T-helper 17 cell (primary cell): ENCODE results near the gene FXN. TPM values are rescaled to one million over a fixed set of nuclear protein-coding genes. Genes with fewer than 3 reads are reported as not detected.

Experiments used
- ATAC-seq: fragments of 150-1000 bp; cut with Tn5 transposase; 2 replicates; pipeline ENCODE4 v1.10.0; 2021; ENCODE audit warnings: mild to moderate bottlenecking, moderate library complexity
- DNase-seq, 3 donors: peaks; one replicate each; pipeline versions ENCODE4 v3.0.0 to v3.0.0-alpha.2; 2020 to 2021
- H3K9me3 ChIP-seq: one replicate; pipeline ENCODE4 v1.7.0; 2013; ENCODE audit warnings: low read length, mild to moderate bottlenecking; ENCODE audit not compliant: control insufficient read depth, poor library complexity, severe bottlenecking
- H3K27ac Mint-ChIP-seq: one replicate; pipeline ENCODE4 v1.8.0; 2022; ENCODE audit warnings: mild to moderate bottlenecking, moderate library complexity, mixed read lengths
- H3K27me3 Mint-ChIP-seq: one replicate; pipeline ENCODE4 v1.8.0; 2022; ENCODE audit warnings: mixed read lengths
- H3K36me3 Mint-ChIP-seq: one replicate; pipeline ENCODE4 v1.8.0; 2022; ENCODE audit warnings: low read depth, mixed read lengths
- H3K4me1 Mint-ChIP-seq: one replicate; pipeline ENCODE4 v1.8.0; 2022; ENCODE audit warnings: mild to moderate bottlenecking, mixed read lengths
- H3K4me3 Mint-ChIP-seq: one replicate; pipeline ENCODE4 v1.8.0; 2022; ENCODE audit warnings: mild to moderate bottlenecking, moderate library complexity, mixed read lengths
- total RNA-seq, 4 donors: library from RNA in 2 of 4; stranded (reverse) in 2 of 4; gene quantifications; one replicate each; pipeline ENCODE4 v1.2.3 and lab custom pipeline; 2022 to 2026

Gene FXN
- total RNA-seq, 2 donors from 2014 or later = 11.7 to 16.2 TPM

GRCh38 chr9:69131682-69132081, 96.1 kb downstream of the FXN start:
- no peaks in the 10 kb centered on the region for H3K27me3 Mint-ChIP-seq
- no peaks in the 10 kb centered on the region for H3K9me3 ChIP-seq
- H3K4me1 Mint-ChIP-seq = peaks cover 15% of the 10 kb centered on the region
- ATAC-seq (no peak), DNase-seq (no peak)
- H3K4me3 Mint-ChIP-seq = no peak overlapping the region
- peaks cover 5% of the 10 kb centered on the region for H3K36me3 Mint-ChIP-seq
- H3K27ac Mint-ChIP-seq = no peak overlapping the region

DNA sequence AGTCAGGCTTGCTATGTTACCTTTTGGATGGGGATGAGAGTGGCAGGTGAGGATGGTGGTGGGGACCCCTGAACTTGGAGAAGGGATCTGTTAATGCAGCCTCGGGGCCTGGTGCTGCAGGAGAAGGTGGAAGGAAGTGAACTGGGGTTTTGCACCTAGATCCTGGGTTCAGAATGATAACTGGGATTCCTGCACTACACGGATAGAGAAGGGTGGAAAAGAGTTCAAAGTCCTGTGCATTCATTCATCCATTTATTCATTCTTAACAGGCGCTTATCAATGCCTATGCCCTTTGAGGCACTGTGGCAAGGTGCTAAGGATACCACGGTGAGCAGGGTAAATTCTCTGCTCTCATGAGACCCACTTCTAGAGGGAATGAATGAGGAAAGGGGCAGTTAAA, 96.8 kb downstream of the FXN start:
- Mint-ChIP-seq H3K4me1 (peaks cover 15% of the 10 kb centered on the region), H3K4me3 (no peak overlapping the region), H3K27me3 (no peaks in the 10 kb centered on the region), H3K27ac (no peak overlapping the region), H3K36me3 (peaks cover 5% of the 10 kb centered on the region)
- DNase-seq (no peak), ATAC-seq (no peak)
- no peaks in the 10 kb centered on the region for H3K9me3 ChIP-seq

GRCh38 chr9:69134412-69134811, 98.9 kb downstream of the FXN start:
- H3K9me3 ChIP-seq = no peaks in the 10 kb centered on the region
- Mint-ChIP-seq H3K36me3 (peaks cover 5% of the 10 kb centered on the region), H3K27ac (no peak overlapping the region), H3K4me1 (peaks cover 18% of the 10 kb centered on the region), H3K27me3 (no peaks in the 10 kb centered on the region), H3K4me3 (no peak overlapping the region)
- ATAC-seq (no peak), DNase-seq (no peak)

DNA sequence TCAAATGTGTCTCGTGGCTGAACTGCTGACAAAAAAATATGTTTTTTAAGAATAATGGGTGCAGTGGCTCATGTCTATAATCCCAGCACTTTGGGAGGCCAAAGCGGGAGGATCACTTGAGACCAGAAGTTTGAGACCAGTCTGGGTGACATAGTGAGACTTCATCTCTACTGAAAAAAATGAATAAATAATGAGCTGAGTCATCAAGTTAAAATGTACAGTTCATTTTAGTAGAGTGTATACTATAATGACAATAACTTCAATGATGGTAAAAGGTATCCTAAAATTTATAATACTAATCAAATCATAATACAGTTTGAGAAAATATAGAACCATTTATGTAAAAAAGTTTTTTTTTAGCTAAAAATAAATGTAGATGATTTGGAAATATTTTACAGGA, 100.6 kb downstream of the FXN start:
- H3K9me3 ChIP-seq = no peaks in the 10 kb centered on the region
- ATAC-seq = no peak
- Mint-ChIP-seq H3K4me1 (peaks cover 16% of the 10 kb centered on the region), H3K27me3 (no peaks in the 10 kb centered on the region), H3K4me3 (no peak overlapping the region), H3K27ac (no peak overlapping the region), H3K36me3 (peaks cover 3% of the 10 kb centered on the region)
- DNase-seq = no peak

DNA sequence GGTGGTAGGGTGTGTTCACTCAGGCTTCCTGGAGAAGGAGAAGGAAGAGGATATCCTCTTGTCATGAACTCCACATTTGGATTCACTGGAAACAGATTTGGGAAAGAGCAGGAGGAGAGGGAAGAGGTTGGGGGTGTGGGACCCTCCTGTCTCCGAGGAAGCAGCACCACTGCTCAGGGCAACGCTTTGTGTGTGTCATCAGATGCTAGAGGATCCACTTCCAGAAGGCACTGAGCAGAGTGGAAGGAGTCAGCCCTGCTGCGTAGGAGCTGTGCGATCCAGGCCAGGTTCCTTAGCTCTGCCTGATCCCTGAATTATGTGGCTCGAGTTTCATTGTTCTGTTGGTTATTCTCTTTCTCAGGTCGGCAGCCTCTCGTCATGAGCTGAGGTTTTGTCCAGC, 101.2 kb downstream of the FXN start:
- no peak overlapping the region for H3K4me3 Mint-ChIP-seq
- no peaks in the 10 kb centered on the region for H3K27me3 Mint-ChIP-seq
- no peak for ATAC-seq
- H3K4me1 Mint-ChIP-seq = peaks cover 16% of the 10 kb centered on the region
- no peaks in the 10 kb centered on the region for H3K9me3 ChIP-seq
- no peak for DNase-seq
- H3K36me3 Mint-ChIP-seq = peaks cover 3% of the 10 kb centered on the region
- H3K27ac Mint-ChIP-seq = no peak overlapping the region

GRCh38 chr9:69137311-69137710, 101.8 kb downstream of the FXN start:
- Mint-ChIP-seq H3K27ac (no peak overlapping the region), H3K36me3 (peaks cover 3% of the 10 kb centered on the region), H3K4me1 (peaks cover 19% of the 10 kb centered on the region), H3K27me3 (no peaks in the 10 kb centered on the region), H3K4me3 (no peak overlapping the region)
- no peaks in the 10 kb centered on the region for H3K9me3 ChIP-seq
- ATAC-seq (no peak), DNase-seq (no peak)

- Mint-ChIP-seq H3K27ac (no peak overlapping the region), H3K36me3 (no peaks in the 10 kb centered on the region), H3K27me3 (no peaks in the 10 kb centered on the region), H3K4me1 (peaks cover 11% of the 10 kb centered on the region), H3K4me3 (no peak overlapping the region)
- no peak for DNase-seq
- no peak for ATAC-seq
- H3K9me3 ChIP-seq = no peaks in the 10 kb centered on the region
Observed at GRCh38 chr9:69139596-69139995, 104.0 kb downstream of the FXN start.

DNA sequence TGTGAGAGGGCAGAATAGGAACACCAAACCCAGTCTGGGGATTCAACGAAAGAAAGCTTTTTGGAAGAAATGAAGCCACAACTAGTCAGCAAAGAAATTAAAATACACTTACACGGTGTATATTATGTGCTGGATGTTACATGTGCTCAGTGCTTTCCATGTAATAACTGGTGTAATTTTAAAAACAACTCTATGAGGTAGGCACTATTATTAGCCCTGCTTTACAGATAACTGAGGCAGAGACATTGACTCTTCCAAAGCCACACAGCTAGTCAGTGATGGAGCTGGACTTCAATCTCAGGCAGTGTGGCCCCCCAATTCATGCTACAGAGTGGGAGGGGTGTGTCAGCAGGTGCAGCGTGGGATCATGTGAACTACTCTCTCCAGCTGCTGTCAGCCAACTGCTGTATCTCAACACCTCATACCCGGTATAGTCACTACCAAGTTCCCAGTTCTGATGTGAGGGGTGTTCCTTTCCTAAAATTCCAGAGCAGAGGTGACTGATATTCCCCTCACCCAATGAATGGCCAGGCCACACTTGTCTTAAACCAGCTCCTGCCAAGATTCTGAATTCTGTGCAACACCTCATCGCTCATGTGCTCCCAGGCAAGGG, 104.7 kb downstream of the FXN start:
- no peaks in the 10 kb centered on the region for H3K27me3 Mint-ChIP-seq

DNA sequence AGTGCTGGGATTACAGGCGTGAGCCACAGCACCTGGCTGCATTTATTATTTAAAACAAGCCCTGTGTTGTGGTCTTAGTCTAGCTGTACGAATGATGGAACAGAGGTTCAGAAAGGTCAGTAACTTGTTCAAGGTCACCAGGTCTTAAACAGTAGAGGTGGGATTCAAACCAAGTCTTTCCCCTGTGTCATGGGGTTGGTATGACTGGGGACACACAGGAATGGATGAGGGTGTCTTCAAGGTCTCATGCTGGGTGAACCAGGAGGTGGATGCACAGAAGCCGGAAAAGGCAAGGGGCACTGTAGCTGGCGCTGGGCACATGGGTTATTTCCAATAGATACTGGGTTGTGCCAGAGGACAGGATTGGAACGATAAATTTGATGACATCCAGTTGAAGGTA, 106.3 kb downstream of the FXN start:
- Mint-ChIP-seq H3K4me1 (peaks cover 7% of the 10 kb centered on the region), H3K27me3 (no peaks in the 10 kb centered on the region), H3K27ac (no peak overlapping the region), H3K4me3 (no peak overlapping the region), H3K36me3 (no peaks in the 10 kb centered on the region)
- ATAC-seq (no peak), DNase-seq (no peak)
- H3K9me3 ChIP-seq = no peaks in the 10 kb centered on the region

More for the DNA sequence above, 104.7 kb downstream of the FXN start:
- Mint-ChIP-seq H3K36me3 (no peaks in the 10 kb centered on the region), H3K27ac (peak overlapping the region; percentile 49), H3K4me1 (peaks cover 9% of the 10 kb centered on the region), H3K4me3 (no peak overlapping the region)
- H3K9me3 ChIP-seq = no peaks in the 10 kb centered on the region
- ATAC-seq (no peak), DNase-seq (no peak)

- ATAC-seq = no peak
- DNase-seq = no peak
- no peaks in the 10 kb centered on the region for H3K36me3 Mint-ChIP-seq
- no peaks in the 10 kb centered on the region for H3K27me3 Mint-ChIP-seq
- H3K9me3 ChIP-seq = no peaks in the 10 kb centered on the region
- peaks cover 7% of the 10 kb centered on the region for H3K4me1 Mint-ChIP-seq
- no peak overlapping the region for H3K4me3 Mint-ChIP-seq
- H3K27ac Mint-ChIP-seq = no peak overlapping the region
Observed at GRCh38 chr9:69143291-69143690, 107.7 kb downstream of the FXN start.

DNA sequence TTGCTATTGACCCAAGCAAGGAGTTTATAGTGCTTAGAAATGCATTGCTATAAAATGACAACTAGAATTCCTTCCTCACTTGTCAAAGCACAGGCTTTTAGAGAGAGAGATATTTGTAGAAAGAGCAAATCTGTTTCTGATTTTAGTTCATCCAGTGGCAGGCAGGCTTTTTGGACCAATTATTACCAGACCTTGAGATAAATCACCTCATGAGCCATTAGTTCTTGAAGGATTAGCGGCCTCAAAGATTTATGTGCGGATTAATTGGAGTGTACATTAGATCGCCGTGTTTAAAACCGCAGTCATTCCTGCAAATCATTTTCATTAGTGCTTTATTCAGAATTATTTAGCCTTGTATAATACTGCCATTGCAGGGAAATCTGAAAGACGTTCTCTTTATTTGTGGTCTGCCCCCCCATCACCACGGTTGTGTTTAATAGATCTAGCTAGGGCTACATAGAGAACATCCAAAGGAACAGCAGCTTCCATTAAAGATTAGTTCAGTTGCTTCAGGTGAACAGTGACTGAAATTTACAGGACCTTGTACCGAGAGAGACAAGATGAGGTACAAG, 109.7 kb downstream of the FXN start:
- Mint-ChIP-seq H3K36me3 (no peaks in the 10 kb centered on the region), H3K27ac (no peak overlapping the region), H3K27me3 (no peaks in the 10 kb centered on the region), H3K4me1 (peaks cover 3% of the 10 kb centered on the region), H3K4me3 (no peak overlapping the region)
- H3K9me3 ChIP-seq = no peaks in the 10 kb centered on the region
- DNase-seq (no peak), ATAC-seq (no peak)

- ATAC-seq = no peak
- H3K36me3 Mint-ChIP-seq = no peaks in the 10 kb centered on the region
- H3K4me1 Mint-ChIP-seq = peaks cover under 1% of the 10 kb centered on the region
- no peaks in the 10 kb centered on the region for H3K9me3 ChIP-seq
- no peak overlapping the region for H3K27ac Mint-ChIP-seq
- H3K4me3 Mint-ChIP-seq = no peak overlapping the region
- no peak for DNase-seq
- no peaks in the 10 kb centered on the region for H3K27me3 Mint-ChIP-seq
Observed at GRCh38 chr9:69147041-69147834, 111.7 kb downstream of the FXN start.

DNA sequence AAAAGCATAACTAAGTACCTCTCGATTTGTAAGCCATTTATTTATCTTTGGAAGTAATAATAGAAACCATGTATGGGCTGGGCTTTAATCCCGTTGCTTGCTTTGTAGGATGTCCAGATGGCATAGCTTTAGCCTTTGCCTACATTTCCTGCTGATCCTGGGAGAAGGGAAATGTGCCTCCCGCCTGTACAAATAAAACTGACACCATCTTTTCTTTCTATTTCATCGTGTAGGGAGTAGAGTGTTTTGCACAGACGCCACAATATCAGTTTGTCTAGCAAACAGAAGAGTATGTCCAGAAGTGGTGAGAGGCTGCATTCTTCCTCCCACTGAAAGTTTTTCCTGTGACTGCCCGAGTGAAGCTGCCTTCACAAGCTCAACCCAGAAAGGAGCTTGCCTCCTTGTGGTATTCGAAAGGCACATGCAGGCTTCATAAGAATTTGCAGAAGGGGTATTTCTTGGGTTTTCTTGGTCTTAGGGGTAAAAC, 113.8 kb downstream of the FXN start:
- H3K27ac Mint-ChIP-seq = no peak overlapping the region
- H3K4me3 Mint-ChIP-seq = no peak overlapping the region
- H3K4me1 Mint-ChIP-seq = peaks cover 3% of the 10 kb centered on the region
- ATAC-seq = no peak
- no peak for DNase-seq
- H3K36me3 Mint-ChIP-seq = no peaks in the 10 kb centered on the region
- H3K27me3 Mint-ChIP-seq = no peaks in the 10 kb centered on the region
- no peaks in the 10 kb centered on the region for H3K9me3 ChIP-seq
